NCI-H2081 treated with DMSO at 0.1 percent for 48 hours (cell line): ENCODE results near the gene NOL4L.

Experiments
- DNase-seq: peaks from one replicate; lab custom pipeline; 2025; lab: John Stamatoyannopoulos, UW

Gene NOL4L

GRCh38 chr20:32560989-32561830 is 23.9 kb downstream of the NOL4L start:
- no peak for DNase-seq

GRCh38 chr20:32560482-32560988 is 24.6 kb downstream of the NOL4L start:
- DNase-seq = no peak

GRCh38 chr20:32559753-32560380 is 25.3 kb downstream of the NOL4L start:
- no peak for DNase-seq

- no peak for DNase-seq
Observed at GRCh38 chr20:32559205-32559752, 25.9 kb downstream of the NOL4L start.

- DNase-seq = no peak
Observed at GRCh38 chr20:32558526-32558925, 26.6 kb downstream of the NOL4L start.

GRCh38 chr20:32557319-32557718 is 27.8 kb downstream of the NOL4L start:
- no peak for DNase-seq

- DNase-seq = no peak
Observed at GRCh38 chr20:32556312-32557184, 28.6 kb downstream of the NOL4L start.

GRCh38 chr20:32555584-32555983 is 29.5 kb downstream of the NOL4L start:
- no peak for DNase-seq

- no peak for DNase-seq
Observed at GRCh38 chr20:32554965-32555289, 30.2 kb downstream of the NOL4L start.

- DNase-seq = no peak
Observed at GRCh38 chr20:32553618-32554017, 31.5 kb downstream of the NOL4L start.

- DNase-seq = no peak
Observed at GRCh38 chr20:32551693-32552092, 33.4 kb downstream of the NOL4L start.

- DNase-seq = no peak
Observed at GRCh38 chr20:32549842-32550241, 35.3 kb downstream of the NOL4L start.

- DNase-seq = no peak
Observed at GRCh38 chr20:32547753-32548034, 37.4 kb downstream of the NOL4L start.

- DNase-seq = no peak
Observed at GRCh38 chr20:32546918-32547752, 38.0 kb downstream of the NOL4L start.

- no peak for DNase-seq
Observed at GRCh38 chr20:32544893-32545840, 40.0 kb downstream of the NOL4L start.

GRCh38 chr20:32544260-32544722 is 40.8 kb downstream of the NOL4L start:
- DNase-seq = no peak

- no peak for DNase-seq
Observed at GRCh38 chr20:32543570-32544259, 41.4 kb downstream of the NOL4L start.

- no peak for DNase-seq
Observed at GRCh38 chr20:32542259-32542615, 42.9 kb downstream of the NOL4L start.

- no peak for DNase-seq
Observed at GRCh38 chr20:32541323-32542258, 43.5 kb downstream of the NOL4L start.
